Measurements from ENCODE around the gene ABCC1. TPM values are rescaled to one million over a fixed set of nuclear protein-coding genes. Genes with fewer than 3 reads are reported as not detected.

Gene ABCC1
- polyA plus RNA-seq, 1 of the 3 experiments (the other 2 are of a cell fraction), result 23.7 TPM

- DNase-seq, result no peak
- ChIA-PET POLR2A (no interaction called here), CTCF (interaction anchor here (1.1 to 4.7 kb wide), 4 partner anchors 11 to 366 kb away, joined by 3 to 19 read pairs (median 4); no protein-coding TSS in a partner anchor)
- H3K9me3 ChIP-seq, result no peaks in the 10 kb centered on the region
- H3K27me3 ChIP-seq (ENCODE audit: insufficient read depth), result no peaks in the 10 kb centered on the region
- 96% methylated on average over 14 of the region's 15 CpGs for WGBS (ENCODE audit: low lambda C conversion rate)
- H3K4me2 ChIP-seq, result no peak overlapping the region
- H2AFZ ChIP-seq (ENCODE audit: low read depth), result no peak overlapping the region
- H3K9me2 ChIP-seq, result no peaks in the 10 kb centered on the region
- H3K4me3 ChIP-seq (ENCODE audit: low read depth in 2 of 2, low read length in 1 of 2), result no peak overlapping the region
- peaks cover 18 to 27% of the 10 kb centered on the region in 2 experiments for H3K36me3 ChIP-seq (replicated peaks in 1 of 2; ENCODE audit: control insufficient read depth in 1 of 2, insufficient read depth in 2 of 2, low read length in 1 of 2)
- H4K20me1 ChIP-seq (ENCODE audit: insufficient read depth), result no peaks in the 10 kb centered on the region
- no peaks in the 10 kb centered on the region for H3K79me2 ChIP-seq (ENCODE audit: insufficient read depth)
- no peak overlapping the region for H3K9ac ChIP-seq
- H3K4me1 ChIP-seq (ENCODE audit: control insufficient read depth in 1 of 2, insufficient read depth in 2 of 2, low read depth in 1 of 2, low read length in 1 of 2), result no peaks in the 10 kb centered on the region
- H3F3A ChIP-seq (replicated peaks; ENCODE audit: insufficient read depth), result no peaks in the 10 kb centered on the region
- TF ChIP-seq CHD2 (IDR thresholded peaks at IDR 0.05; ENCODE audit: low read length, partially characterized antibody) (no peak), TCF12 (IDR thresholded peaks at IDR 0.05) (no peak), MXI1 (IDR thresholded peaks at IDR 0.05; ENCODE audit: low read depth, low read length) (no peak), POLR2AphosphoS5 (IDR thresholded peaks at IDR 0.05; ENCODE audit: low read depth, low read length) (no peak), USF2 (IDR thresholded peaks at IDR 0.05; ENCODE audit: borderline replicate concordance, low read depth, low read length) (no peak)
- no peak overlapping the region for H3K27ac ChIP-seq (ENCODE audit: low read depth in 2 of 2, low read length in 1 of 2)
These were observed 182.2 kb downstream of the ABCC1 start for GRCh38 chr16:16131659-16132058.

GRCh38 chr16:16133943-16134604, 184.7 kb downstream of the ABCC1 start:
- Histone ChIP-seq H3K9me2 (no peaks in the 10 kb centered on the region), H3K9me3 (no peaks in the 10 kb centered on the region), H3K36me3 (replicated peaks in 1 of 2; ENCODE audit: control insufficient read depth in 1 of 2, insufficient read depth in 2 of 2, low read length in 1 of 2) (peaks cover 21 to 31% of the 10 kb centered on the region in 2 experiments), H3K4me1 (ENCODE audit: control insufficient read depth in 1 of 2, insufficient read depth in 2 of 2, low read depth in 1 of 2, low read length in 1 of 2) (peaks cover 0 to 4% of the 10 kb centered on the region in 2 experiments; a peak in 1 of 4 replicates), H2AFZ (ENCODE audit: low read depth) (no peak overlapping the region), H4K20me1 (ENCODE audit: insufficient read depth) (no peaks in the 10 kb centered on the region), H3F3A (replicated peaks; ENCODE audit: insufficient read depth) (no peaks in the 10 kb centered on the region), H3K9ac (no peak overlapping the region), H3K27ac (ENCODE audit: low read depth in 2 of 2, low read length in 1 of 2) (no peak overlapping the region), H3K79me2 (ENCODE audit: insufficient read depth) (no peaks in the 10 kb centered on the region), H3K4me3 (ENCODE audit: low read depth in 2 of 2, low read length in 1 of 2) (no peak overlapping the region), H3K4me2 (no peak overlapping the region), H3K27me3 (ENCODE audit: insufficient read depth) (no peaks in the 10 kb centered on the region)
- TF ChIP-seq IRF3 (IDR thresholded peaks at IDR 0.05; ENCODE audit: low read depth, low read length) (no peak), SMC3 (IDR thresholded peaks at IDR 0.05; ENCODE audit: low read depth, low read length) (no peak), NFIC (IDR thresholded peaks at IDR 0.05; ENCODE audit: borderline replicate concordance) (no peak), USF1 (IDR thresholded peaks at IDR 0.05; ENCODE audit: borderline replicate concordance, low read depth) (no peak), RFX5 (IDR thresholded peaks at IDR 0.05; ENCODE audit: low read length) (no peak), CHD2 (IDR thresholded peaks at IDR 0.05; ENCODE audit: low read length, partially characterized antibody) (no peak), REST (IDR thresholded peaks at IDR 0.05; ENCODE audit: low read depth, low read length) (no peak), RAD21 (IDR thresholded peaks at IDR 0.05; ENCODE audit: low read length) (no peak)
- CTCF ChIA-PET, result interaction anchor here (0.6 to 4.7 kb wide), 2 partner anchors 259 to 368 kb away, joined by 3 to 19 read pairs; no protein-coding TSS in a partner anchor
- DNase-seq, result no peak
- POLR2A ChIA-PET, result no interaction called here
- WGBS (ENCODE audit: low lambda C conversion rate), result 93% methylated on average over 6 of the region's 21 CpGs

All from SK-N-SH (cell line).